Stimulated activated CD8-positive, alpha-beta memory T cell treated with anti-CD3 and anti-CD28 coated beads, Interleukin-7, amount 100 ng/mL, for 24 hours (primary cell): ENCODE results near the gene JAK1.

Source experiments
- DNase-seq: peaks from one replicate; pipeline ENCODE4 v3.0.0-alpha.2; 2020; ENCODE audit warnings: low read depth

JAK1 gene

DNA sequence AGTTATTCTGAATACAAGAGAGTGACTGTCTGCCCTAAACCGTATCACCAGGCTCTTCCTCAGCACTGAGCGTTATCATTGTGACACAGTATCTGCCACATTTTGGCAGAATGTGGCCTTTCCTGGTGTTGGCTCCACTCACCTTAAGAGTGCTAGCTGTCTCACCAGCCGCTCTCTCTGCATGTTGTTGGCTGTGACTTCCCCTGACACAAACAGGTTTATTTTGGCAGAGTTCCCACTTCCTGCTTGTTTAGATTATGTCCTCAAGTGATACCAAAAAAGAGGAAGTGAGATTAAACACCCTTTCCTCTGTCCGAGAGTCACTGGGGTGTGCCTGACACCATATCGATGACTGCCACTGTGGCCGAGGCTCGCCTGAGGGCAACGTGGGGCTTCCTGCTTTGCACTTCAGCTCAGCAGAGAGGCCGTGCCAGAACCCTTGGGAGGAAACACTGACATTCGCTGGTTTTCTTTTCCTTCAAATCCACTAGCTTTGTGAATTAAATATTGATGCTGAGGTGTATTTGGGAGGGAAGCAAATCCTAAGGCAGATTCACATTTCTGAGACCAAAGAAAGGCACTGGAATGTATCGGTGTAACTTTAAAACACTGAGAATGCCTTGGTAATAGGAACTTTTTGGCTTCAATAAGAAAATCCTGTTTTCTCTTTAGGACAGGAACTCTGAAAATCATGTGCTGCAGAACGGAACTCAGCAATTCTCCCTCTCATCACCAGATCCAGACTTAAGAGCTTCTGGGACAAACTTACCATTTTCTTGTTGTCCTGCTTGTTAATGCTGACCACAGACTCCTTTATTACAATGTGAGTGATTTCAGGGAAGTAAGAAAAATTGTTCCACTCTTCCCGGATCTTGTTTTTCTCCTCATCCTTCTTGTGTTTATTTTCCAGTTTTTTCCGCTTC lies 102.1 kb downstream of the JAK1 start:
- DNase-seq: peak; percentile 9

DNA sequence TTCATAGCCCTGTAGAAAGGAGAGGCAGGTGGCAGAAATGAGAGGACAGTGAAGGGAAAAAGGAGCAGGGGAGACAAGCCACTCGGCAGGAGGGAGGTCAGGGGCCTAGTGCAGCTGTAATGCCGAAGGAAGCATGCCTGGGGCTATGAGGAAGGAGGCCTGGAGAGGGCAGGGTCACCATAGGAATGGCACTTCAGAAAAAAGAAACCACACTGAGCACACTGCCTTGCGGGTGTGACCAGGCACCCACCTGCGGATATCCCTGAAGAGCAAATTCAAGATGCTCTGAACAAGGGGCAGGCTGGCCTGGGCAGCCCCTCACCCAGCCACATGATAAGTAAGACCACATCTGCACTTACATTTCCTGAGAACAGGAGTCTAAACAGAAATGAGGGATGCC lies 104.7 kb downstream of the JAK1 start:
- no peak for DNase-seq

DNA sequence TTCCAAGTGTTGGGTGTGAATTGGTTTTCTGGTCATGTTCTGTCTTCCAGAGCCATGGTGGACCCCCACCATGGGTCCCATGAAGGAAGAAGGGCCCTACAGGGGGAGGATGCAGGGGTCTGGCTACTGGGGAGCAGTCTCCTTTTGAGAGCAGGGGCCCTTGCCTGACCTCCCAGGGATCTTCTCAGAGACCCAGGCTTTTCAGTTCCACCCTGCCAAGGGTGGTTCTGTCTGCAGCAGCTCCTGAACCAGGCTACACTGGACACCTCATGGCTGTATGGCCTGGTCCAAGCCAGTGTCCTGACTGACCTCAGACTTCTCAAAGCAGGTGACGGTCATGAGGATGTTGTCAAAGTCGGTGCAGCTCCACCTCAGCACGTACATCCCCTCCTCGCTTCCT lies 109.0 kb downstream of the JAK1 start:
- no peak for DNase-seq

- DNase-seq: no peak
These were observed 109.8 kb downstream of the JAK1 start for GRCh38 chr1:64856553-64856952.

DNA sequence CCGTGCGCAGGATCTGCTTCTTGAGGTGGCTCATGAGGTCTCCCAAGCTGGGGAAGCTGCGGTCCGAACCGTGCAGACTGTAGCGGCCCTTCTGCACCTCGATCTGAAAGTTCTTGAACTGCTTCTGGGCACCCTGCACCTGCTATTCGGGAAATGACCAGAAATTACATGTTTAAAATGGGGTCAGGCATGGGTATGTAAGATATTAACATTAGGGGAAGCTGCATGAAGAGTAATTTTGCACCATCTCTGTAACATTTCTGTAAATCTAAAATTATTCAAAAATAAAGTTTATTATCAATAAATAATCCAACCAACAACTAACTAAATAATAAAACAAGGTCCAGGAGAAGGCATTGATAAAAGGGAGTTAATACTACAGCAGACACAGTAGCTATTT lies 110.8 kb downstream of the JAK1 start:
- no peak for DNase-seq

GRCh38 chr1:64854674-64855073 lies 111.7 kb downstream of the JAK1 start:
- DNase-seq: no peak

GRCh38 chr1:64851664-64852063 lies 114.7 kb downstream of the JAK1 start:
- no peak for DNase-seq

DNA sequence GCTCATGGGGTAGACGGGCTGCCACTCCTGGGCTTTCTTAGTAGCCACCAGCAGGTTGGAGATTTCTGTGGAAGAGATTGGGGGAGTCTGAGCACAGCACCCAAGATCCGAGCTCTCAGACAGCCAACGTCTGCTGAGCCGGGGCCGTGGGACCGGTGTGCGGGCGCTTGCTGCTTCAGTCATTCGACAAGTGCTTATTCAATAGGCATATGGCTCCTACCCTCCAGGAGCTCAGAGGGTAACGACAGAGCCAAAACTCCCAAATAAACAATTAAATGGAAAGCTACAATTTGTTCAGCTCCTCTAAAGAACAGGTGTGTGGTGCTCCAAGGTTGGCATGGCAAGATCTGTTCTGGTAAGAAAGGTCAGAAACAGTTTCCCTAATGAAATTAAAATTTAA lies 115.5 kb downstream of the JAK1 start:
- DNase-seq: no peak

- DNase-seq: no peak
These were observed 116.4 kb downstream of the JAK1 start for GRCh38 chr1:64849942-64850341.

DNA sequence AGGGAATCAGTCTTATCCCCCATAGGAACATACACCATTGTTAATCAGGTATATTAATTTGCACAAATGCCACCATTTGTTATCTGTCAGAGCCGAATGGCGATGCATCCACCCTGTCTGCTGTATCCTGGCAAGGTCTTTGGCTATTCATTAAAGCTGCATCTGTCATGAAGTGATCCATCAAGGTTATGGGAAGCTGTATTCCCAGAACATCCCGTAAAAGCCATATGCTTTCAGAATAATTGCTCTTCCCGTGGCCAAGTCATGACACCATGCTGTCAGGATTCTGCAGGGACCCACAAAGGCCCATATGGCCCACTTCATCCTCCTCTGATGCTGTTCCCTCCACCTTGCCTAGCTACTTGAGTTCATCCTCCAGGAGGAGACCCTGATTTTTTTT lies 117.5 kb downstream of the JAK1 start:
- DNase-seq: no peak

DNA sequence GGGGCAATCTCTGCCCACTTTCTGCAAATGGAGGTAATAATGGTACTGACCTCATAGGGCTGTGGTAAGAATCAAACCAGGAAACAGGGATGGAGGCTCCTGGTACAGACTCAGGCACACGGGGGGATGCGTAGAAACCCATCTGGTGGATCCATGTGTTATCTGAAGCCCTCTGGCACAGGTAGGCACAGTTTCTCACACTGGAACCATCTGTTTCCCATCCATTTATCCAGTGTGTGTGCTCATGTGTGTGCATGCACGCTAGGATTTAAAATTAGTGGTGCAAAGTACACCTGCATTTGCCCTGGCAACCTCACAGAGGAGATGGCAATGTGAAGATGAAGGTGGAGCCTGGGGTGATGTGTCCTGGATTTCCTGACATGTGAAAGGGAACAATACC lies 118.2 kb downstream of the JAK1 start:
- no peak for DNase-seq

DNA sequence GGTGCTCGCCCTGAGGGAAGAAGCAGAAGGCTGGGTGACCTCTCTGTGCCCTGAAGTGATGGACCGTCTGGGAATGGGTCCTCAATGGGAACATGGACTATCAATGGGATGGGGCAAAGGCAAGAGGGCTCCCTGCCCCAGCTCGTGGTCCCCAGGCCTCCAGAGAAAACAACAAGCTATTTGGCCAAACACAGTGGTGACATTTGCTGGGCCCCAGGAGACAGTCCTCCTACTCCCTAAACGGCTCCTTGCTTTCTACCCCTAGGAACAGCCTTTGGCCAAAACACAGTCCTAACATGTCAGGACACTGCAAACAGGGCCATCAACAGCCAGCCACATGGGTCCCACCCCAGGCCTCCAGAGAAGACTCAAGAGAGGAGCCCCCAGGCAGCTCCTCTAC lies 118.7 kb downstream of the JAK1 start:
- no peak for DNase-seq

DNA sequence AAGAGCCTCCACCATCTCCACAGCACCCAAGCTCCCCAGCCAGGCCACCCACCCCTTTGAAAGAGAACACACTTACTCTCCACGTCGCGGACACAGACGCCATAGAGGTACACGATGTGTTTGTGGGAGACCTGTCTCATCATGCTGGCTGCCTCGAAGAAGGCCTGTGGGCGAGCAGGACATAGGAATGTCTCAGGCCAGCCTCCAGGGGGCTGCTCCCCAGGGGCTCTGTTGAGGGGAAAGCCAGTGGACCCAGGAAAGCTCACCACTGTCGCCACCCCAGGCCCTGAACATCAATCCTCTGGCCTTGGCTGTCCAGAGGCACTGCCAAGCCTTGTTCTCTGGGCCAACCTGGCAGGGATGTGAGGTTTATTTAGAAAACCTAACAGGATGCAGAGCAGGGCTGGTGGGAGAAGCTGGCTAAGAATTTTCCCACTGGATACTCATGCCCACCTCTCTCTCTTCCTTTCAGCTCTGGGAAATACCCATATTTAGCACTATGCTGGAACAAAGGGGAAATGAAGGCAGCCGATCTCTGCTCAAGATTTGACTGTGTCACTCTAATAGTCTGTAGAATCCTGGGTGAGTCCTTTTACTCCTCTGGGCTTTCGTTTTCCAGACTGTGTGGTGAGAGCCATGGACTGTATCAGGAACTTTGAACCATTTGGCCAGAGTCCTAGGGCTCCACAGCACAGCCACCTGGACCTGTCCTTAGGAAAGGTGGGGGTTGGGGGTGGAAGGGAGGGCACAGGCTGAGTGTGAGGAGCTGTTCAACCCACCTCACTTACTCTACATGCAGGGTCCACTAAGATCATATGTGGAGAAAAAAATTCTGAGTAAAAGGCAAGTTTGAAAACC lies 119.5 kb downstream of the JAK1 start:
- DNase-seq: no peak

GRCh38 chr1:64845831-64846425 lies 120.4 kb downstream of the JAK1 start:
- DNase-seq: no peak

- DNase-seq: no peak
These were observed 121.7 kb downstream of the JAK1 start for GRCh38 chr1:64844609-64845008.

DNA sequence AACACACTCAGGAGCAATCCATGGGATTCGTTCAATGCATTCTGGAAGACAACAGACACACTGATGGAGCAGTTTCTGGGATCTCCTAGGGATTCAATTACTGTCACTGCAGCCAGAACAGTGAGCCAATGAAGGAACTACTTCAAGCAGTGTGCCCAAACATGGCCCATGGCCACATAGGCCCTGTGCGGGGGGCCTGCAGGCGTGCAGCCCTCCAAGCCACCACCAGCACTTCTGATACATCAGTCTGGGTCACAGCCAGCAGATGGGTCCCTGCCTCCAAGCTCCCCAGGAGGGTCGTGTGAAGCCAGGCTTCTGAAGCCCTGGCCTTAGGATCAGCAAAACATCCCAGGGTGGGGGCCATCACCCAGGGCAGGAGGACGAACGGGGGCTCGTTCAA lies 122.2 kb downstream of the JAK1 start:
- DNase-seq: no peak

- DNase-seq: no peak
These were observed 122.7 kb downstream of the JAK1 start for GRCh38 chr1:64843675-64844074.

DNA sequence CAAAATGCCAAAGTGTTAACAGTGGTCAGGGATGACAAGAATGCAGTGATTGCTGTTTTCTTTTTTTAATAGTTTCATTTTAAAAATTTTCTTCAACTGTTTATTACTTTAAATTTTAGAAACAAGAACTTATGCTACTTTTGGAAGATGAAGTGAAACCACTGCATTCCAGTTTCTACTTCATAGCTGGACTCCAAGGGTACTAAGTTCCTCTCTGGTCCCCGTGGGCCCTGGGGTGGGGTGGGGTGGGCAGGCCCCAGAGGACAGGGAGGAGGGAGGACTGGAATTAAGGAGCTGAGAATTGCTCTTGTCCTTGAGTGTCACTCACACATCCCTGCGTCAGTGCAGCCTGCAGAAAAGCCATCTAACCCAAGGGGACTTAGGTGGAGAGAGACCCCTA lies 124.1 kb downstream of the JAK1 start:
- DNase-seq: no peak

DNA sequence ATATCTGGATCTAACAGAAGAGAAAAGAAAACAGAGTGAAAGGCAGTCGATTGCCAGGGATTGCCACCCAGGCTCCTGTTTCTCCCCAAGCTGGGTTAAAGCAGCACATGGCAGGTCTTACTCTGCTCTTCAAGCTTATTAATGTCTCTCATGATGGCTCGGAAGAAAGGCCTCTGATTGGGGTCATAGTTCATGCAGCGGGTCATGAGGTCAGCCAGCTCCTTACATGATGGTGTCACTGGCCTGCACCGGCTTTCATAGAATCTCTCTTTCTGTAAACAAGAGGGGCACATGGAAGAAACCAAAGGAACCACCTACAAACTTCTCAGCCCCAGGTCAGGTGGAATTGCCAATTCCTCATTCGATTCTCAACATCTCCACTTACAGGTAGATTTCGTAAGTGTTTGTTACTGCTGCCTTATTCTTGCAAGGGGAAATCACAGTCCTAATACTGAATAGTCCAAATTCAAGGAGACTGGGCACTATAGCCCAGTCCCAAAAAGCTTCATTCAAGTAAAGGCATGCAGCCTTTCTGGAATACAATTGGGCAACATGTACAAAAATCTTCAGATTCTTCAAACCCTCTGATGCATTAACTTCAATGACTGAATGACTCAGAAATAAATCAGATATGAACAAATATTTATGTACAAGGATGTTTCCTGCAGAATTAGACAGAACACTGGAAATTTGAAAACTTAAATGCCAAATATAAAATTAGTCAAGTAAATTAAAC lies 124.9 kb downstream of the JAK1 start:
- DNase-seq: no peak

- DNase-seq: no peak
These were observed 126.5 kb downstream of the JAK1 start for GRCh38 chr1:64839732-64840405.

DNA sequence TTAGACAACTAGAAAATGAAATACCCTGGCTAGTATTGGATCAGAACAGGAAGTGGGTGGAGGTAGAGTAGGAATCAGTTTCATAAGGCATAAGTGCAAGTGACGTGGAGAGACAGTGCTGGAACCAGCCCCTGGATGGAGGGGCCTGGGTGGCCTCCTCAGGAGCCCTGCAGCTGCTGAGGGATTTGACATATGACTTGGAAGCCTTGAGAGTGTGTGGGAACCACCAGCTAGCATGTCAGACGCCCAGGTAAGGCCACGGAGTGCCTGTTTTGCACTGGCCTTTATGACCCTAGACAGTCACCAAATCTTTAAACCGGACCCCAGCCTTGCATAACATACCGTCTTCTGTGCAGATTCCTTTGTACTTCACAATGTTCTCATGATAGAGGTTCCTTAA lies 127.1 kb downstream of the JAK1 start:
- DNase-seq: no peak

DNA sequence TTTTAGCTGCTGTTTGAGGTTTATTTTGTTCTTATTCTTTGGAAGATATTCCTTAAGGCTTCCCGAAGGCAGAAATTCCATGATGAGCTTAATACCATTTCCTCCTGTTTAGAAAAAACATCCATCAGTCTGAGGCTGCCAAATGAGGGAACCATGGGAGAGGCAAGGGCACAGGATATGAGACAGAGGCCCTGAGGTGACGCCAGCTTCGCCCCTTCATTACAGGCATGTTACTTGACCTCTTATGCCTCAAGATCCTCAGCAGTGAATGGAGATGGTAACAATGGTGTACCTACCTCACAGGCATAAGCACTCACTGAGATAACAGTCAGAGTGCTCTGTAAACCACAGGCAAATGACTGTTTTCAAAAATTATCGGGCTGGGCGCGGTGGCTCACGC lies 127.9 kb downstream of the JAK1 start:
- DNase-seq: no peak
